ENCODE measurements around the gene CHERP.
"Not testable (repeated sequence)": the region's sequence is repeated elsewhere in the genome, so short reads cannot be mapped to it uniquely, and the experiment has no call there.

- TF ChIP-seq CTCF (conservative IDR thresholded peaks at IDR 0.05; ENCODE audit: low read depth, low read length); SMC3 (IDR thresholded peaks at IDR 0.05; ENCODE audit: low read depth, low read length); RCOR1 (IDR thresholded peaks at IDR 0.05; ENCODE audit: insufficient replicate concordance, low read length); POLR2A (IDR thresholded peaks at IDR 0.05; ENCODE audit: low read depth, low read length); RAD21 (IDR thresholded peaks at IDR 0.05; ENCODE audit: low read length); ELK1 (IDR thresholded peaks at IDR 0.05; ENCODE audit: borderline replicate concordance, low read depth, low read length); RFX5 (IDR thresholded peaks at IDR 0.05; ENCODE audit: low read depth, low read length); BHLHE40 (IDR thresholded peaks at IDR 0.05; ENCODE audit: low read depth, low read length); CEBPB (IDR thresholded peaks at IDR 0.05; ENCODE audit: low read depth, low read length); MAZ (IDR thresholded peaks at IDR 0.05; ENCODE audit: borderline replicate concordance, low read depth, low read length); MXI1 (IDR thresholded peaks at IDR 0.05; ENCODE audit: borderline replicate concordance, low read depth, low read length): not testable (repeated sequence)
- TF ChIP-seq, protein P1, sequence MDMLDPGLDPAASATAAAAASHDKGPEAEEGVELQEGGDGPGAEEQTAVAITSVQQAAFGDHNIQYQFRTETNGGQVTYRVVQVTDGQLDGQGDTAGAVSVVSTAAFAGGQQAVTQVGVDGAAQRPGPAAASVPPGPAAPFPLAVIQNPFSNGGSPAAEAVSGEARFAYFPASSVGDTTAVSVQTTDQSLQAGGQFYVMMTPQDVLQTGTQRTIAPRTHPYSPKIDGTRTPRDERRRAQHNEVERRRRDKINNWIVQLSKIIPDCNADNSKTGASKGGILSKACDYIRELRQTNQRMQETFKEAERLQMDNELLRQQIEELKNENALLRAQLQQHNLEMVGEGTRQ (IDR thresholded peaks at IDR 0.05; ENCODE audit: low read depth, low read length): not testable (repeated sequence)
These were observed 69.7 kb downstream of the CHERP start for GRCh38 chr19:16472559-16472899.
